Jurkat, Clone E6-1 (cell line): ENCODE data around the gene ATP2A3.

Experiments
- DNase-seq: peaks from one replicate; pipeline ENCODE4 v3.0.0-alpha.2; 2011; ENCODE audit warnings: low read depth, low spot score
- H3K4me3 ChIP-seq: 2 replicates; pipeline ENCODE4 v1.5.1; 2011; ENCODE audit warnings: mild to moderate bottlenecking, low read length, control low read depth, moderate library complexity

Gene ATP2A3

DNA sequence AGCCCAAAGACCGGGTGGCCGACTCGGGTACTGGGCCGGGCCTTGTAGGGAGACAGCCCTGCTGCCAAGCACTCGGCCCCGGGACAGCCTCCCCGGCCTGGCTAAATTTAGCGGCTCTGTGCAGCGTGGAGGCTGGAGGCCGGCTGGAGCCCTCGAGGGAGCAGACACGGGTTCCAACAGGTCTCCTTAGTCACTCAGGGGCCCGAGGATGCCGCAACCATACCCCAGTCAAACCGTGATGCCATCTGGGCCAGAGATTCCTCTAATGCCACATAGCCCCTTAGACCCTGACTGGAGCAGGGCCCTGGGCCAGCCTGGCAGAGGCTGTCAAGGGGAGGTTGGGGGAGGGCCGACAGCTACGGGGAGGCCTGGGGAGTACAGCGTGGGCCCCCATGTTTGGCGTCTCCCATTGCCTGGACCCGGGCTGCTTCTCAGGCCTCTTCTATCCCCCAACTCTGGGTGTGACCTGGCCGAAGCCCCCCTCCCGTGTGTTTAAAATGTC, 45.1 kb downstream of the ATP2A3 start:
- DNase-seq = no peak
- H3K4me3 ChIP-seq = no peak overlapping the region

GRCh38 chr17:3918372-3919122, 45.7 kb downstream of the ATP2A3 start:
- DNase-seq = no peak
- no peak overlapping the region for H3K4me3 ChIP-seq

DNA sequence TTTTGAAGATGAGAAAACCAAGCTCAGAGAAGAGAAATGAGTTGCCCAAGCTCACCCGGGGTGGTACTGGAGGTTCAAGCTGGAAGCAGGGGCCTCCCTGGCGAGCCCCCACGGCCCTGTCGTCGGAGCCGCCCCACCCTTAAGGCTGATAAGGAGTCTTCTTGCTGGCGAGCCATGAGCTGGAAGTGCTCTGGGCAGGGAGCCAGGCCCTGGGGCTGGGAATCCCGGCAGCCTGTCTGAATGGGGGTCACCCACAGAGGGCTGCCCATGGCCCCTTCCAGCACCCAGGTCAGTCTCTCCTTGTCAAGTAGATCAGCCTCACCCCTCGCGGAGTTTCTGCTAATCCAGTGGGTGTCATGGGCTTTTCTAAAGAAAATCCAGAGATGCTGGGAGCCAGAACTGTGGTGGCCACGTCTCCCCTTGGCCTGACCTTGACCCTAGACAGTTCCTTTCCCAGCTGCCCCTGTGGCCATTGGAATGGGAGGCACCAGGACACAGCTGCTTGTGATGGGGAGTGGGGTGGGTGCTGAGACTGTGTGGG, 46.8 kb downstream of the ATP2A3 start:
- no peak overlapping the region for H3K4me3 ChIP-seq
- no peak for DNase-seq

GRCh38 chr17:3916825-3917224, 47.4 kb downstream of the ATP2A3 start:
- DNase-seq = no peak
- H3K4me3 ChIP-seq = peak overlapping the region; percentile 41

GRCh38 chr17:3915995-3916696, 48.1 kb downstream of the ATP2A3 start, which contains the start of gene P2RX1:
Gene P2RX1 (minus strand): TSS chr17:3916465. CDS start chr17:3916225, 240 bp downstream.
- H3K4me3 ChIP-seq = peak within 1 kb of the TSS; percentile 41
- peak; percentile 88 for DNase-seq

- peak overlapping the region; percentile 41 for H3K4me3 ChIP-seq
- no peak for DNase-seq
These were observed 48.6 kb downstream of the ATP2A3 start for GRCh38 chr17:3915581-3915994.

DNA sequence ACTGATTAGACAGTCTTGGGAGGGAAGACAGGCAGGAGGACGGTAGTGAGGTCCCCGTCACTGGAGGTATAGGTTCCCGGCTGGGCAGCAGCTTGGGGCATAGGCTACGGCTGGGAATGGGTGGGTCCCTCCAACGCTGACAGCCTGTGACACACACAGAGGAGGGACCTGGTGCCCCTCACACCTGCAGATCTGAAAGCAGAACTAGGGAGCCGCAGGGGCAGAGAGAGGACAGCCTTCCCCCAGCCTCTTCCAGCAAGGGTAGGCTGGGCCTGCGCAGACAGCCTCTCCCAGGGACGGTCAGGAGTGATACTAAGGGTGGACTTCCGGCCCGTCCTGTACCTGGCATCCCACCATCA, 49.9 kb downstream of the ATP2A3 start:
- H3K4me3 ChIP-seq = no peak overlapping the region
- DNase-seq = peak; percentile 49

GRCh38 chr17:3913531-3914311, 50.5 kb downstream of the ATP2A3 start:
- H3K4me3 ChIP-seq = no peak overlapping the region
- DNase-seq = peak; percentile 60

- no peak for DNase-seq
These were observed 51.4 kb downstream of the ATP2A3 start for GRCh38 chr17:3912827-3913226.

DNA sequence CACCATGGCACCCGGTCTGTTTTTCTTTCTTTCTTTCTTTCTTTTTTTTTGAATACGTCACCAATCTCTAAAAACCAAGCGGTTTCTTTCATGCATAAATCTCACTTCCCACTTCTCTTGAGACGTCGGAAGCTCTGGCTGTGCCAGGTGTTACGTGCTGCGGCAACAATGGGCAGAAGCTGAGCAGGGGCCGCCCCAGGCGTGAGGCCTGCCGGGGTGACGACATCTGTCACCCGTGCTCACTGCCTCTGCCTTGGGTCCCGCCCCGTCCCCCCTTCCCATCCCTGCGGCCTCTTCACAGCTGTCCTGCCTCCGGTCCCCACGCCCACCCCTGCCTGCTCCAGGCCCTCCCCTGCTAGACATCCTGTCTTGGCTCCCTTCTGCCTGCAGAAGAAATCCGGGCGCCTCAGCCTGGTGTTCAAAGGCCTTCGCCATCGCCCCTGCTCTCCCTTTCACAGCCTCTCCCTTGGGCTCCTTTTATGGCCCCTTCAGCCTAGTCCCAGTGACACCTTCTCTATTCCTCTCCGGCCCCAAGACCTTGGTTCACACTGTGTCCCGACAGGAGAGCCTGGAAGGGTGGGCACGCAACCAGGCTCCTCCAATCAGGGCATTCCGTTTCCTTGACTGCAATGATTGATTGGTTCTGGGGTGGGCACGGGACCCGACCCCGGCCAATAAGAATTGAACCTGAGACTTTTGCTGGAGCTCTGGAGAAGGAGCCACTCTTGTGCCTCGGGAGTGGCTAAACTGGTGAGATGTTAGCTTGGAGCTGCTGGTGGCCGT, 52.8 kb downstream of the ATP2A3 start:
- DNase-seq = peak; percentile 96
- H3K4me3 ChIP-seq = peak overlapping the region; percentile 50

More at GRCh38 chr17:3912827-3913226, 51.4 kb downstream of the ATP2A3 start:
- H3K4me3 ChIP-seq = no peak overlapping the region

DNA sequence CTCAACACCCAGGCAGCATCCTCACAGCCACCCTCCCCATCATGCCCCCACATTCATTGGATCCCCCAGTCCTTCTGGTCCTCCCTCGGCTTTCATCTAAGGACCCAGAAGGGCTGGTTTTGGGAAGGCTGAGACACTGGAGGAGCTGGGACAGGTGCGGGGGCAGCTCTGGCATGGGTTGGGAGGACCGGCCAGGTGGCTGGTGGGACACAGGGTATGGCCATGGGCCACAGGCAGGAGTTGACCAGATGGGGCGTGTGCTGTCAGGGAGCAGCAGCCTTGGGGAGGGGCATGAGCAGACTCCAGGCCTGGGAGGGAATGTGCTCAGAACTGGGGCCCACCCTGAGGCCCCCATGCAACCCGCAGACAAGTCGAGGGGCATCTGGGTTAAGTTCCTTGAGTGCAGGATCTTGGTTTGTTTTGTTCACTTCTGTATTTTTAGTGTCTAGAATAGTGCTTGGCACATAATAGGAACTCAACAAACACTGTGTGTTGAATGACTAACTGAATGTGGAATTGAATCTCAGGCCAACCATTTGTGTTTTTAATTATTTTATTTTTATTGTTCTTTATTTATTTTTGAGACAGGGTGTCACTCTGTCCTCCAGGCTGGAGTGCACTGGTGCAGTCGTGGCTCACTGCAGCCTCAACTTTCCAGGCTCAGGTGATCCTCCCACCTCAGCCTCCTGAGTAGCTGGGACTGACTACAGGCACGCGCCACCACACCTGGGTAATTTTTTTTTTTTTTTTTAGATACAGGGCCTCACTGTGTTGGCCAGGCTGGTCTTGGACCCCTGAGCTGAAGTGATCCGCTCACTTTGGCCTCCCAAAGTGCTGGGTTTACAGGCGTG, 53.6 kb downstream of the ATP2A3 start:
- H3K4me3 ChIP-seq = peak overlapping the region; percentile 50
- no peak for DNase-seq

DNA sequence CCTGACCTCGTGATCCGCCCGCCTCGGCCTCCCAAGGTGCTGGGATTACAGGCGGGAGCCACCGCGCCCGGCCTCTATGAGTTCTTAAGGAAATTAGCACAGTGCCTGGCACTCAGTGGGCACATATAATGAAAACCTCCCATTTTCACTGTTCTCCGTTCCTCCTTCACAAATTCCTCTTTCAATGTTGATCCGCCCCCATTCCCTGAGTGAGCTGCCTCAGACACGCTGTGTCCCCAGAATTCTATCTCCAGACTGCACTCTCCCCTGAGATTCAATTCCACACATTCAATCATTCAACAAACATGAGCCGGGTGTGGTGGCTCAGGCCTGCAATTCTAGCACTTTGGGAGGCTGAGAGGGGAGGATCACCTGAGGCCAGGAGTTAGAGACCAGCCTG, 55.0 kb downstream of the ATP2A3 start:
- H3K4me3 ChIP-seq = no peak overlapping the region
- DNase-seq = no peak

- no peak for DNase-seq
- no peak overlapping the region for H3K4me3 ChIP-seq
These were observed 56.6 kb downstream of the ATP2A3 start for GRCh38 chr17:3907483-3908216.

- no peak for DNase-seq
- H3K4me3 ChIP-seq = no peak overlapping the region
These were observed 57.4 kb downstream of the ATP2A3 start for GRCh38 chr17:3906881-3907280.

DNA sequence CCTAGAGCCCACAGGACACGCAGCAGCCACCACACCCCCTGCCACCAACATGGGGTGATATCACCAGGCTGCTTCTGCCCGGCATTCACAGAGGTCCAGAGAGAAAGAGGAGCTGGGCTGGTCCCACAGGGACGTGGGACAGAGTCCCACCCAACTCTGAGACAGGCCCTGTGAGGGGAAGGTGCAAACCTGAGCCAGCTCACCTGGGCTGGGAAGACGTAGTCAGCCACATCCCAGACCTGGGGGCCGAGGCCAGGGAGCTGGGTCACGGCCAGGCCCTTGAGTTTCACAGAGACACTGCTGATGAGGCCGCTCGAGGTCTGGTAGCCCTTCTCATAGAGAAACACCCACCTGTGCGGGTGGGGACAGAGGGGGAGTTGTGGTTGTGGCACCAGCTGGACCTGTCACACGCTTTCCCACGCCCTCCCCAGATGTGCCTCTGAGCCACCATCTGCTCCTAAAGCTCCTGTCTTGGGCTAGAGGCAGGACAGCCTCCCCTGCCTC, 59.2 kb downstream of the ATP2A3 start:
- DNase-seq = no peak
- H3K4me3 ChIP-seq = no peak overlapping the region

- no peak for DNase-seq
These were observed 59.7 kb downstream of the ATP2A3 start for GRCh38 chr17:3904501-3904900.

DNA sequence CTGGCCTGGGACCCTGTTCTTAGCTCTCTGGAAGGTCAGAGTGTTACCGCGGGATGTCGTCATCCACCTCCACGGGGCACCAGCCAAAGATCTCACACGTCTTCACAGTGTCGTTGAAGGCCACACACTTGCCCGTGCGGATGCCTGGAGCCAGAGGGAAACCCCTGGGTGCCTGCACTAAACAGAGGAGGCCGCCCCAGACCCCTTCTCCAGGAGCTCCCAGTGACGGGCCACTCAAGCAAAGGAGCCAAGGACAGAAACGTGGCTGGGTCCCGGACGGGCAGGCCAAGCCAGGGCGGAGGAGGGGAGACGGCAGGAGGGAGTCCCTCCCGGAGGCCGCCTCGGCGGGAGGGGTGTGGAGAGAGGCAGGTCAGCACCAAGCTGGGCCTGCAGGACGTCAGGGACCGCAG, 60.4 kb downstream of the ATP2A3 start:
- H3K4me3 ChIP-seq = no peak overlapping the region
- DNase-seq = no peak

More at GRCh38 chr17:3904501-3904900, 59.7 kb downstream of the ATP2A3 start:
- H3K4me3 ChIP-seq = no peak overlapping the region
